ENCODE data around the gene KMT2E. TPM values are rescaled to one million over a fixed set of nuclear protein-coding genes. Genes with fewer than 3 reads are reported as not detected.
A peak's percentile ranks its signal among the peaks of the same experiment; 100 is the strongest.
"Not testable (repeated sequence)": the region's sequence is repeated elsewhere in the genome, so short reads cannot be mapped to it uniquely, and the experiment has no call there.

Gene KMT2E
- total and polyA plus RNA-seq, 8 donors = 14.1 to 62.5 (median 32.2) TPM

DNA sequence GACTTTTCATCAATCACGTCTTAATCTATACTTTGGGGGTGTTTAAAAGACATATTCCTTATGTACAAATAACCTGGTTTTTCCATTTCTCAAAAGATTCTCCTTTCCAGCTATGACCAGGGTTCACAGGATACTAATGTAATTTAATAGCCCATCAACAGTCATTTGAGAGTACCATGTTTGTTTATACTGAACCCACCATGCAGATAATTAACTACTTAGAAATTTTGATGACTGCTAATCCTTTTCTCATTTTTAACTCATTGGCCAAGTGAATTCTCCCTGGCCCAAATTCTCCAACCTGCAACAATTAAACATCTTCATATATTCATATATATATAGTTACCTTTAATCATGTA lies 28.8 kb upstream of the KMT2E start:
- Histone ChIP-seq H3K4me1 (peaks cover 4 to 40% (median 21%) of the 10 kb centered on the region in 3 donors), H3K9me3 (no peaks in the 10 kb centered on the region), H3K4me3 (no peak overlapping the region), H3K27me3 (no peaks in the 10 kb centered on the region), H3K36me3 (peaks cover 0 to 2% (median 0%) of the 10 kb centered on the region in 3 donors), H3K27ac (peak overlapping the region in 2 of 4 donors; percentile 98)
- intact Hi-C loops (cut with DNase I) = no loop called here
- TF ChIP-seq, protein P1, sequence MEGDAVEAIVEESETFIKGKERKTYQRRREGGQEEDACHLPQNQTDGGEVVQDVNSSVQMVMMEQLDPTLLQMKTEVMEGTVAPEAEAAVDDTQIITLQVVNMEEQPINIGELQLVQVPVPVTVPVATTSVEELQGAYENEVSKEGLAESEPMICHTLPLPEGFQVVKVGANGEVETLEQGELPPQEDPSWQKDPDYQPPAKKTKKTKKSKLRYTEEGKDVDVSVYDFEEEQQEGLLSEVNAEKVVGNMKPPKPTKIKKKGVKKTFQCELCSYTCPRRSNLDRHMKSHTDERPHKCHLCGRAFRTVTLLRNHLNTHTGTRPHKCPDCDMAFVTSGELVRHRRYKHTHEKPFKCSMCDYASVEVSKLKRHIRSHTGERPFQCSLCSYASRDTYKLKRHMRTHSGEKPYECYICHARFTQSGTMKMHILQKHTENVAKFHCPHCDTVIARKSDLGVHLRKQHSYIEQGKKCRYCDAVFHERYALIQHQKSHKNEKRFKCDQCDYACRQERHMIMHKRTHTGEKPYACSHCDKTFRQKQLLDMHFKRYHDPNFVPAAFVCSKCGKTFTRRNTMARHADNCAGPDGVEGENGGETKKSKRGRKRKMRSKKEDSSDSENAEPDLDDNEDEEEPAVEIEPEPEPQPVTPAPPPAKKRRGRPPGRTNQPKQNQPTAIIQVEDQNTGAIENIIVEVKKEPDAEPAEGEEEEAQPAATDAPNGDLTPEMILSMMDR (IDR thresholded peaks at IDR 0.05) = no peak
- no peak for ATAC-seq
- WGBS, 2 donors = 17 to 27% methylated on average over 1 of the region's 1 CpG
- no peak for FAIRE-seq
- DNase-seq = no peak

DNA sequence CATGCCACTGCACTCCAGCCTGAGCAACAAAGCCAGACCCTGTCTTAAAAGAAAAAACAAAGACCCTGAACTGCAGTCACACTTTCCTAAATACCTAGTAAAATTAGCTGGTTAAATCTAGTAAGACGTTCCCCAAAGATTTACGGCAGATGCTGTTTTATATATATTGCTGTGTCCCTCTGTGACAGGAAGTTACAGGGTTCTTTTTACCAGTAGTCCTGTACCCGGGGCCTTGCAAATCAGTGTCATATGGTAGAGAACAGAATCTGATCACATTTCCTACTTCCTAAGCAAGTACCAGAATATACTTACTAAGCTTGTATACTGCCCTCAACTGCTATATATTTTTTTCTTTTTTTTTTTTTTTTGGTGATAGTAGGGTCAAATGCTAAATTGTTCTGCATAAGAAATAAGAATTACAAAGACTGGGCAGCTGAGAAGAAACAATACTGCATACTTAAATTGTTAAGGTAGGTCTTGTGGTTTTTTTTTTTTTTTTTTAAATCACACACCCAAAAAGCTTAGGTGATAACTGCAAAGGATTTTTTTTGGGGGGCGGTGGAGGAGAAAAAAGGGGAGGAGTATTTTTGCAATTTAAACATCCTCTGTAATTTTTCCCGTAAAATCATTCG lies 27.3 kb upstream of the KMT2E start:
- no peak for DNase-seq
- no peaks in the 10 kb centered on the region for H3K27me3 ChIP-seq
- no peak overlapping the region for H3K27ac ChIP-seq
- H3K36me3 ChIP-seq = peaks cover 0 to 13% (median 0%) of the 10 kb centered on the region in 3 donors
- no peak for ATAC-seq
- peaks cover 4 to 30% (median 17%) of the 10 kb centered on the region in 3 donors for H3K4me1 ChIP-seq
- intact Hi-C loops (cut with DNase I) = no loop called here
- TF ChIP-seq, protein P1 (IDR thresholded peaks at IDR 0.05) = no peak
- 78 to 91% methylated on average over 6 of the region's 6 CpGs for WGBS, 2 donors
- no peak for FAIRE-seq
- H3K9me3 ChIP-seq = no peaks in the 10 kb centered on the region
- H3K4me3 ChIP-seq = no peak overlapping the region

- DNase-seq; H3K27ac ChIP-seq; FAIRE-seq; H3K27me3 ChIP-seq; H3K4me3 ChIP-seq; intact Hi-C loops (cut with DNase I); H3K9me3 ChIP-seq; ATAC-seq: not testable (repeated sequence)
- peaks cover 4 to 25% (median 10%) of the 10 kb centered on the region in 3 donors for H3K4me1 ChIP-seq
- 89 to 93% methylated on average over 14 of the region's 14 CpGs for WGBS, 2 donors
- H3K36me3 ChIP-seq = peaks cover 0 to 13% (median 0%) of the 10 kb centered on the region in 3 donors
These were observed 26.6 kb upstream of the KMT2E start for GRCh38 chr7:104987403-104987802.

DNA sequence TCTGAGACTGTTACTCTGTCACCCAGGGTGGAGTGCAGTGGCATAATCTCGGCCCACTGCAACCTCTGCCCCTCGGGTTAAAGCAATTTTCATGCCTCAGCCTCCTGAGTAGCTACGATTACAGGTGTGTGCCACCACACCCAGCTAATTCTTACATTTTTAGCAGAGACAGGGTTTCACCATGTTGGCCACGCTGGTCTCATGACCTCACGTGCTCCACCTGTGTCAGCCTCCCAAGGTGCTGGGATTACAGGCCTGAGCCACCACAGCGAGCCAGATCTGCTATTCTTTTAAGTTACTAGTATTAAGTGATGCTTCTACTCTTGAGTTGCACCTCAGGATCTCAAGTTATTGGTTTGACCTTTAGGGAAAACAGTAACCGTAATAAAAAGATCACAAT lies 23.0 kb upstream of the KMT2E start:
- H3K4me3 ChIP-seq = no peak overlapping the region
- peaks cover 0 to 13% (median 0%) of the 10 kb centered on the region in 3 donors for H3K36me3 ChIP-seq
- WGBS, 2 donors = 97 to 98% methylated on average over 7 of the region's 7 CpGs
- H3K9me3 ChIP-seq = no peaks in the 10 kb centered on the region
- TF ChIP-seq, protein P1 (IDR thresholded peaks at IDR 0.05) = no peak
- no peak for FAIRE-seq
- ATAC-seq = no peak
- H3K27me3 ChIP-seq = no peaks in the 10 kb centered on the region
- intact Hi-C loops (cut with DNase I) = no loop called here
- no peak for DNase-seq
- H3K27ac ChIP-seq = no peak overlapping the region
- peaks cover 0 to 21% (median 14%) of the 10 kb centered on the region in 3 donors for H3K4me1 ChIP-seq

DNA sequence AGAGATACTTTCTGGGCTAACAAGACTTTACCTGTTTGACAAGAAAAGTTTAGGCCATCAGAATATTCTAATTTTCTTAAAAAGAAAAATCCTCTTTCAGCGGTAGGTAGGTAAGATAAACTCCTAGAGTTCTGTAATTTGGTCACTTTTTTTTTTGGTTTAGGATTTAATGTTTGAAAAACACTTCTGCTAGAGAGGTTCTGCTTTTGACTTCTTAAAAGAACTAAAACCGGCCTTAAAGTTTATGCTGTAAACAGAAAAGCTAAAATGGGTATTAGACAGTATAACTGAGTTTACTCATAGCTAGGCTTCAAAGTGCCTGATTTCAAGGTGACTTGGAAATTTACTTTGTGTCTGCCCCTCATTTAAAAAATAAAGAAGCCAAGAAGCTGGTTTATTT lies 21.7 kb upstream of the KMT2E start:
- FAIRE-seq (no peak), DNase-seq (no peak), ATAC-seq (no peak)
- Histone ChIP-seq H3K4me3 (no peak overlapping the region), H3K27ac (no peak overlapping the region), H3K36me3 (peaks cover 0 to 13% (median 0%) of the 10 kb centered on the region in 3 donors), H3K4me1 (peaks cover 3 to 34% (median 14%) of the 10 kb centered on the region in 3 donors), H3K27me3 (no peaks in the 10 kb centered on the region), H3K9me3 (no peaks in the 10 kb centered on the region)
- TF ChIP-seq, protein P1 (IDR thresholded peaks at IDR 0.05) = no peak
- intact Hi-C loops (cut with DNase I) = no loop called here
- 94 to 95% methylated on average over 2 of the region's 2 CpGs for WGBS, 2 donors

Data from pancreas (tissue), 10 donors.